Activated CD4-positive, alpha-beta T cell treated with anti-CD3 and anti-CD28 coated beads, Interleukin-2, Interleukin-6, amounts not matched to agents 100 ng/mL and 50 ng/mL, durations not matched to agents 16 hours and 8 hours (primary cell): Measurements from ENCODE around the gene IBA57.

ENCODE experiments used
- DNase-seq: peaks from one replicate; pipeline ENCODE4 v3.0.0-alpha.2; 2020

The IBA57 gene

GRCh38 chr1:228165372-228166169 is at the start of gene IBA57:
TSS of gene IBA57 (plus strand) at chr1:228165804. CDS start at chr1:228165817, 13 bp downstream.
- DNase-seq = peak; percentile 100

DNA sequence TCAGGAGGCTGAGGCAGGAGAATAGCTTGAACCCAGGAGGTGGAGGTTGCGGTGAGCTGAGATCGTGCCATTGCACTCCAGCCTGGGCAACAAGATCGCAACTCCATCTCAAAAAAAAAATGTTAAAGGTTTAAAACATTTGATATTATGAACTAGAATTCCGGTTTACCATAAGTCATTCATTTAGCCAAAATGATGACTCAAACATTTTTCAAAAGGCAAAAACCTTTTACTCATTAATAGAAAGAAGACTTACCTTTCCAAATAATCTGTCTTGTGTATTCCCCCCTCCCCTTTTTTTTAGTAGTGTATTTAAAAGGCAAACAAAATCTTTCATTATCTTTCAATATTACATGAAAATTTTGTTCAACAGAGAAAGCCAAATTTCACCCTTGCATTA is 48.3 kb upstream of the IBA57 start:
- DNase-seq = no peak

DNA sequence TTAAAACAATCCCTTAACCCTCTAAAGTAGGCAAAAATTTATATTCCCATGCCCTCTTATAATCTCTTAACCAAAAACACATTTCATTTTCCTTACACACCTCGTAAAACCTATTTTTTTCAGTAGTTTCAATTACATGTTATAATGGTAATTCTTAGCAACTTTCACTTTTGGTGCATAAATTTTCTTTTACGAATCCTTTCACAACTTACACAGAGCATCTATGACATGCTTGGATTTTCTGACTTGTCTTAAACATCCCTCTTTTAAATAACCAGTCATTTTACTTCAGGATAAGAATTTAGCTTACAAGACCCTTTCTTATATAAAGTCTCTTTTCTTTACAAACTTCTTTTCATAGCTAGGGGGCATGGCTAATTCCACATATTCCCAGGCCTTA is 47.6 kb upstream of the IBA57 start:
- no peak for DNase-seq

- no peak for DNase-seq
Measured at GRCh38 chr1:228120351-228120750, 45.3 kb upstream of the IBA57 start.

GRCh38 chr1:228120857-228121489 is 44.6 kb upstream of the IBA57 start:
- no peak for DNase-seq

DNA sequence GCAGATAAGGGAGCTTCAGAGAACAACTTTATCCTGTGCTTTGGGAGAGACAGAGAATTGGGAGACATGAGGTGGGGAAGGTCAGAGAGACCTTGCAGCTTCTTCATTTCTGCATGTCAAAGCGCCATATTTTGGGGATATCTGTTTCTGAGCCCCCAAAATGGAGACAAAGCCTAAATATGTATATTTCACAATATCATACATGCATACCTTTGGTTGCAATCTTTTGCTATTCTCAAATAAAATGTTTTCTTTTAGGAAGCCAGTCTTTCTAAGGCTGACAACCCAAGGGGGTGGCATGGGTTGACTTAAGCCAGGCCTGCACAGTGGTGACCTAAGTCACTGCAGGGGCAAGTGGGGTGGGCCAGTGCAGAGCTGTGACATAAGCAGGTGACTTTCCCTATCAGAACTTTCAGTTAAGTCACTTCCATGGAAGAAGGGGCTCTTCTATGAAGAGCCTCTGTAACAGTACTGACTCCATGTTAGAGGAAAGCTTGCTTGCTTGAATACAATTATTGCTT is 42.6 kb upstream of the IBA57 start:
- DNase-seq = no peak

DNA sequence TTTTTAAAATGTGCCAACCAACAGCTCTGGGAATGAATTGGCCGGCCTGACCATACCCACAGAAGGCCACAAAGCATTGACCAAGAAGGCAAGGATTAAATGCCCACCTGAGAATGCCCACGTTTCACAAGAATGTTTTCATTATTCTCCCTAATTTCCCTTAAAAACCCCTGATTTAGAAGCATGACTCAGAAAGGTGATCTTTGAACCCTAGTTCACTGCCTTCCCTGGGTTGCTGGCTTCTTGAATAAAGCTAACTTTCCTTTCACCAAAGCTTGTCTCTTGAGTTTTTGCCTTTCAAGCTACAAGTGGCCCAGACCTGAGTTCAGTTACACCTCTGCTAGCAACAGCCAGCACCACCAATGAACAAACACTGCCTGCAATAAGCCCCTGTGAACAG is 42.1 kb upstream of the IBA57 start:
- DNase-seq = no peak

DNA sequence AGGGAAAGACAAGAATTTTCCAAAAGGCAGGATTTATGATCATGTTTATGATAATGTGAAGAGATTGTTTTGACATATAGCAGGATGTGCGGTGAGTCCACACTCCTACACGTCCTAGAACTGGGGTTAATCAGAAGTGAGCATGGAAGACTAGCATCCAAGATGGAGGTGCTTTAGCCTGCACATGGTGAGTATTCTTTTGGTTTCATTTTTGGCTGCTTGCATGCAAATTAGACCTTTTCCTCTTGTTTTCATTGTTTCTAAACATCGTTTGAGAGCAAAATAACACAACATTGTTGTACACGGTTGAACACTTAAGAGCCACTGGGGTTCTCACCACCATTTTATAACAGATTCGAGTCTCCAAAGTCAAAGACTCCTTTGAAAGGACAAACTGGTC is 40.4 kb upstream of the IBA57 start:
- no peak for DNase-seq

DNA sequence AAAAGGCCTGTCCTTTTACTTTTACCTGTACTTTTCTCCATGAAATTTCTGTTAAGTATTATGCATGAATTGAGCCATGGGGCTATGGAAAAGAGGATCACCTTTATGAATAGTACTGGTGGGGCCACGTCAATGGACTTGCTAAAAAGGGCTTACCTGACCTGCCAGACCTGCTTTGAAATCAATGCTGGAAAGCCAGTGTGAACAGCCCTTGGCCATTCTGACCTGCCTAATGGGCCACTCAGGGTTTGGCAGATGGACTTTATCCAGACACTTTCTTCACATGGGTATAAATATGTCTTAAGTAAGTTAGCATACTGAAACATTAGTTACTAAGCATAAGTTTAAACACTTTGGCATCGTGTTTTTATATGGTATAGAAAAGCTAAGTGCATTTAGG is 33.8 kb upstream of the IBA57 start:
- DNase-seq = no peak

GRCh38 chr1:228134591-228134990 is 31.0 kb upstream of the IBA57 start:
- no peak for DNase-seq

DNA sequence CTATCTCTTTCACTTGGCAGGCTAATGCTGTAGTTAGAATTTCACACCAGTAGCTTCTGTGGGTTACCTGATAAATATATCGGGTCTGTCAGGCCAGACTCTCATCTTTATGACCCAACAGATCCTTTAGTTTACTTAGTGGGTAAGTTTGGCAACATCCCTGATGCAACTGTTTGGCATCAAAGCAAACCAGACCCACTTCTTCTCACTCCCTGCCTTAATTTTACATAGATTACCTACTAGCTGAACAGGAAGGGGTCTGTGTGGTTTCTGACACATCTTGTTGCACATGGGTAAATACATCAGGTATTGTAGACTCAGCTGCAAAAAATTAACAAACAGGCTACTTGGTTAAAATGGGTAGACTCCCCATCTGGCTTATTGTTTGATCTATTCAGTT is 28.7 kb upstream of the IBA57 start:
- DNase-seq = no peak

- no peak for DNase-seq
Measured at GRCh38 chr1:228139406-228139930, 26.1 kb upstream of the IBA57 start.

DNA sequence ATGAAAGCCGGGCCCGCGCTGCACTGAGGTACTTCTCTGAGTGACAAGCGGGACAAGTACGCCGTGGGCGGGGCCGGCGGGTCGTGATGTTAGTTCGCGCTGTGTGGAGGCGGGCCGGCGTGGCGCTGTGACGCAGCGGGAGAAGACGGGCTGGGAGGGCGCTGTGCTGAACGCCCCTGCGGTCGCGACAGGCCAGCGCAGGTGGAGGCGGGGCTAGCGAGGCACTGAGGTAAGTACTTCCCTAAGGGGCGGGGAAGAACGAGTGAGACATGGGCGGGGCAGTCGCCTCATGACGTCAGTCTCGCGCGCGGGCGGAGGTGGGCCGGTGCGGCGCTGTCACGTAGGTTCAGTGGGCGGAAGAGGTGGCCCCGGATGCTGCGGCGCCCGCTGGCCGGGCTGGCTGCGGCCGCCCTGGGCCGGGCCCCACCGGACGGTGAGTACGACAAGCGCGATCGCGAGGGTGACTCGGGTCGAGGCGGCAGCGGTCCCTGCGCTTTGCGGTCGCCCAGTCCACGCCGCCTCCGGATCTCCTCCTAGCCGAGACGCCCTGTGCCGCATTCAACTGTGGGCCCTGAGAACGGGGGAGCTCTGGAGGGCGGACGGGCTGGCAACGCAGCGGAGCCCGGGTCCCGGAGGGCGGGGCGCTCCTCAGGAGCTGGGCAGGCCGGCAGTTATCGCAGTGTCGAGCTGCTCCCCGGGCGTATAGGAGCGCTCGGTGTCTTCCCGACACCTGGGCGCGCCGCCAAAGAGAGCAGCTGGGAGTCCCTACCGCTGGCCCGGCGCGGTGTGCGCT is 25.5 kb upstream of the IBA57 start, which contains the start of gene GUK1:
TSS of gene GUK1 (plus strand) at position 349 of the 793 bp plus-strand sequence. CDS start at position 373, 24 bp downstream.
- peak; percentile 100 for DNase-seq

DNA sequence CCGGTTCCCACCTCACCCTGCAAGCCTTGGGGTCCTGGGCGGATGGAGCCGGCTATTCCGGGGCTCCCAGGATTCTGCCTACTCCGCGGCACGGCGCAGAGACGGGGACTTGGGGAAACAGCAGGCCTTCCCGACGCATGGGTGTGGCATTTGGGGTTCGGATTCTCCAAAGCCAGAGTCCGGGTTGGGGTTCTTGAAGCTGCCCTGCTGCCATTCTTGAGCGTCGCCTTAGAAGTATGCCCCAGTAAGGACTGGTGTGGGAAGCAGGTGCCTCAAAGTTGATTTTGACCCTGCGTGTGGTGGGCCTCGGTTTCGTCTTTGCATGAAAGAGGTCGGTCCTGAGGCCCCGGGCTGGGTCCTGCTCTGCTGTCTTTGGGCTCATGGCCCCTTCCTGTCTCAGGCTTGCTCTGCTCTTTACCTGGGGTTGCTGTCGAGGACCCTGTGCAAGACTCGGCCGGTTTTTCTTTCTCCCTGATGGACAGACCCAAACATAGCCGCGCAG is 24.8 kb upstream of the IBA57 start:
- DNase-seq = no peak

DNA sequence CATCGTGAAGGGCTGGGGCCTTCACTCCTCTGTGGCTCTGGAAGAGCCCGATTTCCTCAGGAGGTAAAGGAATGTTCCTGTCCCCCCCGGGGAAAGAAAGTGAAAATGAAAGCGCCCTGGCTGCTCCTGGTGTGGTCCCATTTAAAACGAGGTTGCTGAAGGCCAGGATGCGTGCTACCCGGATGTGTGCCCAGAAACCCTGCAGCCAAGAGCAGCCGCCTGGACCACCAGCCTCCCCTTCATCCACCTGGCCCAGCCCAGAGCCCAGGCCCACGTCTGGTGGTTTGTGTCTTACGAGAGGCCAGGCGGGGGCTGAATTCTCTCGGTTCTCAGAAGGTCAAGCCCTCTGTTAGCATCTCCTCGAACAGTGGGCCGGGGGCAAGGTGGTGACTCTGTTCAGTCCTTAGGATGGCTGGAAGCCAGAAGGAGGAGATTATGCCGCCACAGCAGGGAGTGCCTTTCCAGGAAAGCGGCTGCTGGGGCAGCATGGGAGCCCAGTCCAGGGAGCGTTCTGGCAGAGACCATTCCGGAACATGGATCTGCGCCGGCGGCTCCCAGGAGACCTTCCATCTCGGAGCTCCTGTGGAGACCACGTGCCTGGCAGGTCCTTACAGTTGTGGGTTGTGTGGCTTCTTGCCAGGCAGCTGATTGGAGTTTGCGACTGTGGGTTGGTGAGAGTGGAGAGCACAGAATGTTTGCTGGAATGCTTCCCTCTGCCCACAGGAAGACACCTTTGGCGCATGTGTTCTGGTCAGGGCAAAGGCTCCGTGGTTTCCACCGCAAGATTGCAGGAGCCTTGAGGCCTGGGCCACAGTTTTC is 24.2 kb upstream of the IBA57 start:
- peak; percentile 51 for DNase-seq

DNA sequence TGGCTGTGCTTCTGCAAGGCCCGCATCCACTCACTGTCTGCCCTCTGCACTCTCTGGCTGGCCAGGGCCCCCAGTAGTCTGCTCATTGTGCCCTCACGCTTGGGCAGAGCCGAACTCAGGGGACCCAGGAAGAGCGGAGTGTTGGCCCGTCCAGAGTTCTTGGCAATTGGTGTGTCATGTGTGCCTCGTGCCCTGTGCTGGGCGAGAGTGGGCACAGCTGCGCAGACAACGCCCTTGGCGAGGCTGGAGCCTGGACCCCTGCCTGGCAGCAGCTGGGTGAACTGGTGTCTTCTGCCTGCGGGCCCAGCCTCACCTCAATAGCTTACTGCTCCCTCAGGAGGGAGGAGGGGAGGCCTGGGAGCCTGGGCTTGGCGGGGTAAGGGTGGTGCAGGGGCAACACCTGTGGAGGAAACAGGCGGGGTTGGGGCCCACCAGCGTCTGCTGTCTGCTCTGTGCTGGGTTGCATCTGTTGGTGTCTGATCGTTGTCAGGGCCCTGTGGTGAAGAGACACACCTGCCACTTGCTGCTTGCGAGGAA is 23.4 kb upstream of the IBA57 start:
- DNase-seq = no peak

DNA sequence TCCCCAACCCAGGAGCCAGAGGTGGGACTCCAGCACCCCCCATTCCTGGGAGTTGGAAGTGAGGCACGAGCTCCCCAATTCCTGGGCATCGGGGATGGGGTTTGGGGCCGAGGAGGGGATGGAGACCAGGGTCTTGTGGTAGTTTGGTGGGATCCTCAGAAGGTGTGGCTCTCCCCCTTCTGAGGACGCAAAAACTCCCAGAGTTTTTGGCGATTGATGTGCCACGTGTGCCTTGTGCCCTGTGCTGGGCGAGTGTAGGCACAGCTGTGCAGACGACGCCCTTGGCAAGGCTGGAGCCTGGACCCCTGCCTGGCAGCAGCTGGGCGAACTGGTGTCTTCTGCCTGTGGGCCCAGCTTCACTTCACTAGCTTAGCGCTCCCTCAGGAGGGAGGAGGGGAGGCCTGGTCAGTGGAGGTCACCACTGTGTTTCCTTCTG is 22.9 kb upstream of the IBA57 start:
- no peak for DNase-seq

DNA sequence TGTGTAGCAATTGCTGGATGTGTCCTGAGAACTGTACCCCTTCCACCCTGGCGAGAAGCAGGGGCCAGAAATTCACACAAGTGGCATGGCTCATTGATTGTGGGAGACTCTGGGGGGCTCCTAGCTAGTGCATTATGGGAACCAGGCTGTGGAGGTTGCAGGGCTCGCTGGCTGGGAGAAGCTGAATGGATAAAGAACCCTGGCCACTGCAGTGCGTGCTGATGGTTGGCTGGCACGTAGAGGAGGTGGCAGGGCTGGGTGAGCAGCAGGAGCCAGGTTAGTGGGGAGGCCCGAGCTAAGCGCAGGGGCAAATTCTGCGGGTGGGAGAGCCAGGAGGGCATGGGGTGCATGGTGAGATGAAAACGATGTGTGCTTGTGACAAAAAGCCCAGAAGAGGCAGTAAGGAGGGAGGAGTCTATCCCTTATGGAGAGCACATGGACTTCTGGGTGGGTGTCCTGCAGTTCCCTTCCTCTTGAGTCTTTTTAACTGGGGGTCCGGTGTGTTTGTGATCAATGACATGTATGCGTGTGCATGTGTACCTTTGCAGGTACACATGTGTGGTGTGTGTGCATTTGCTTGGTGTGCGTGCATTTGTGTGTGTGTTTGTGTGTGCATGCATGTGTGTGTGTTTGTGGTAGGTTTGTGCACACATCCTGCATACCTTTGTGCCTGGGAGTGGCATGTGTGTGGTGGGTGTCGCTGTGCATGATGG is 22.0 kb upstream of the IBA57 start:
- DNase-seq = no peak

DNA sequence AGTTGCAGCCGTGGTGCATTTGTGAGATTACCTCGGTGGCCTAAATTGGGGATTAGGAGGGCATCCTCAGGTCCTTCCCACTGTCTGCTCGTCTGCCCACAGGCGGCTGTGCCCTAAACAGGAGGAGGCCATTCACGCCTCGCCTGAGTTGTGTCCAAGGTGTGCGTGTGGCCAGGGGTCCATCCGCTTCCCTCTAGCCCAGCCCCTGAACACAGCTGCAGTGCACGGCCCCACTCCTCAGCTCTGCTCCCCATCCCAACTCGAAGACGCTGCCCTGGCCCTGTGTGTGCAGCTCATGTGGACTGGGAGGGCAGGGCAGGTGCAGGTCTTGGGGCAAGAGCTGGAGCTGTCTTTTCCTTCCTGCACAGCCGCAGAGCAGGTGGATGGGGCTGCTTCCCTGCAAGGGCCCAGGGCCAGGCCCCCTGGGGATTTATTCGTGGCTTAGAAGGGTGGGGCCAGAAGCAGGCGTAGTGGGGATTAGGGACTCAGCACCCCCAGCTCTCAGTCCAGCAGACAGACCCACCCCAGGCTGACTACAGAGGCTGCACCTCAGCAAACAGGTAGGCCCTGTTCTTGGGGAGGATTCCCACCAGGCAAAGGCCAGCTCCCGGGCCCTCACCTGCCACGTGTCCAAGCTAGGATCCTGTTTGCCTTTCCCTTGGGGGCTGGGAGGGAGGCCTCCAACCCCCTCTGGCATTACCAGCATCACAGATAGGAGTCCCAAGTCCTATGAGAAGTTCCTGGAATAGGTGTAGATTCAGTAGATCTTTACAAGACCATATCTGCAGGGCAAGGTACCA is 21.2 kb upstream of the IBA57 start:
- no peak for DNase-seq

DNA sequence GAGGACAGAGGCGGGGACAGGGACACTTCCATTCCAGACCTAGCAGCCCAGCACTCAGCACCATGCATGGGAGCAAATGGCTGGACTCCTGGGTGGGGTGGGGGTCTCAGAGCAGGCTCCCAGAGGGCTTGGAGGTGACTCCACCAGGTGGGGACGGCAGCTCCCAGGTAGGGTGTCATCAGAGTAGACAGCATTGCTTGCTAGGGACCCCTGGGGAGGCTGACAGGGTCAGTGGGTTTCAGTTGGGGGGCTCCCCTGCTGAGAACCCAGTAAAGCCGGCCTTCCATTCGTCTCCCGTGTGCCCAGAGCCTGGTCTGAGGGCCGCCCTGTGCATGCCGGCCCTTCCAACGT is 20.6 kb upstream of the IBA57 start:
- DNase-seq = no peak
